Measurements from ENCODE around the gene STARD13. TPM values are rescaled to one million over a fixed set of nuclear protein-coding genes. Genes with fewer than 3 reads are reported as not detected.

The STARD13 gene
- total RNA-seq, 1 experiment from 2014 or later, result 4.1 TPM

- TF ChIP-seq POLR2A (IDR thresholded peaks at IDR 0.05; ENCODE audit: borderline replicate concordance, extremely low read depth, insufficient read depth, insufficient read length) (no peak), FOSL1 (IDR thresholded peaks at IDR 0.05; ENCODE audit: low read depth) (no peak), ELF1 (IDR thresholded peaks at IDR 0.05; ENCODE audit: borderline replicate concordance, low read depth) (no peak)
- TF ChIP-seq, protein P1, sequence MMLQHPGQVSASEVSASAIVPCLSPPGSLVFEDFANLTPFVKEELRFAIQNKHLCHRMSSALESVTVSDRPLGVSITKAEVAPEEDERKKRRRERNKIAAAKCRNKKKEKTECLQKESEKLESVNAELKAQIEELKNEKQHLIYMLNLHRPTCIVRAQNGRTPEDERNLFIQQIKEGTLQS (IDR thresholded peaks at IDR 0.05), result no peak
These were observed 18.5 kb upstream of the STARD13 start (continued) for GRCh38 chr13:33303855-33304597.

DNA sequence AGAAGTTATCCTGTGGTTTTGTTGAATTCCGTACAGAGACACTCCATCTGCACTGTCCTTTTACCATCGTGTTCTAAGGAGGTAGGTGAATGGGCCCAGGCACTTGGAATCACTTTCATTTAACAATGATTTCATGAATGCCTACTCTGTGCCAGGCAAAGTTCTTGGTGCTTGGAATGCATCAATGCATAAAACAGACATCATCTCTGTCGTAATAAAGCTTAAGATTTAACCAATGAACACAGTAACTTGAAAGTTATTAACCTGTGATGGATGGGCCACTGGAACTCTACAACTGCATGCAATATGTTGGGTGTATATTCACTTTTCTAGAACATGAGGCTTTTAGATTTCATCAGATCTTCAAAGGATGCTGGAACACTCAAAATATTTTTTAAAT is 14.1 kb upstream of the STARD13 start:
- Histone ChIP-seq H3K36me3 (ENCODE audit: control insufficient read depth in 1 of 2, insufficient read depth in 2 of 2, low read length in 2 of 2) (no peaks in the 10 kb centered on the region), H3K4me3 (replicated peaks in 1 of 2; ENCODE audit: low read depth in 1 of 2, low read length in 2 of 2) (no peak overlapping the region), H3K9me3 (ENCODE audit: control insufficient read depth in 1 of 2, insufficient read depth in 1 of 2, low read depth in 1 of 2, low read length in 2 of 2) (no peaks in the 10 kb centered on the region), H3K79me2 (ENCODE audit: insufficient read depth, low read length) (no peaks in the 10 kb centered on the region), H4K20me1 (ENCODE audit: insufficient read depth) (no peaks in the 10 kb centered on the region), H3K4me1 (ENCODE audit: control insufficient read depth in 1 of 2, insufficient read depth in 2 of 2, low read length in 2 of 2) (no peaks in the 10 kb centered on the region), H2AFZ (ENCODE audit: low read depth, low read length, poor library complexity, severe bottlenecking) (no peak overlapping the region), H3K9ac (ENCODE audit: low read length) (no peak overlapping the region), H3K27ac (ENCODE audit: low read depth, low read length) (no peak overlapping the region), H3K4me2 (ENCODE audit: low read length) (no peak overlapping the region), H3K9me2 (ENCODE audit: insufficient read depth) (no peaks in the 10 kb centered on the region), H3K27me3 (ENCODE audit: insufficient read depth, low read length) (no peaks in the 10 kb centered on the region)
- DNase-seq (ENCODE audit: low read depth, low spot score), result no peak
- intact Hi-C loops (cut with micrococcal nuclease), result no loop called here
- ChIA-PET POLR2A (no interaction called here), CTCF (no interaction called here), RAD21 (ENCODE audit: low non-redundant PET in 1 of 2, low total read pairs in 2 of 2, uncharacterized antibody in 2 of 2, unreplicated experiment in 2 of 2) (no interaction called here)
- TF ChIP-seq ZNF274 (IDR thresholded peaks at IDR 0.05; ENCODE audit: low read depth, low read length) (no peak), TCF7L2 (IDR thresholded peaks at IDR 0.05; ENCODE audit: borderline replicate concordance, extremely low read depth, insufficient read depth, insufficient read length) (no peak), SP1 (IDR thresholded peaks at IDR 0.05; ENCODE audit: low read depth) (no peak), EZH2phosphoT487 (IDR thresholded peaks at IDR 0.05; ENCODE audit: borderline replicate concordance) (no peak), CTCF (IDR thresholded peaks at IDR 0.05 in 2 of 3, conservative IDR thresholded peaks at IDR 0.05 in 1 of 3; ENCODE audit: borderline replicate concordance in 1 of 3, insufficient read depth in 1 of 3, low read depth in 2 of 3, low read length in 2 of 3) (no peak), POLR2AphosphoS5 (IDR thresholded peaks at IDR 0.05; ENCODE audit: low read depth, low read length) (no peak), SRF (IDR thresholded peaks at IDR 0.05; ENCODE audit: low read depth) (no peak), RAD21 (IDR thresholded peaks at IDR 0.05; ENCODE audit: low read depth) (no peak), CEBPB (IDR thresholded peaks at IDR 0.05; ENCODE audit: low read depth) (no peak), SIN3A (IDR thresholded peaks at IDR 0.05; ENCODE audit: low read depth) (no peak), ELF1 (IDR thresholded peaks at IDR 0.05; ENCODE audit: borderline replicate concordance, low read depth) (no peak), CBX3 (IDR thresholded peaks at IDR 0.05; ENCODE audit: low read depth) (no peak), EZH2 (IDR thresholded peaks at IDR 0.05) (no peak)
- TF ChIP-seq, protein P2, sequence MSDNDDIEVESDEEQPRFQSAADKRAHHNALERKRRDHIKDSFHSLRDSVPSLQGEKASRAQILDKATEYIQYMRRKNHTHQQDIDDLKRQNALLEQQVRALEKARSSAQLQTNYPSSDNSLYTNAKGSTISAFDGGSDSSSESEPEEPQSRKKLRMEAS (IDR thresholded peaks at IDR 0.05), result no peak
- no TSS peak for BruUV-seq (replicated peaks)
- ATAC-seq, result no peak
